Tibial nerve (tissue), 4 donors: ENCODE measurements around the gene PLD5. TPM values are rescaled to one million over a fixed set of nuclear protein-coding genes. Genes with fewer than 3 reads are reported as not detected.
"Not testable (repeated sequence)": the region's sequence is repeated elsewhere in the genome, so short reads cannot be mapped to it uniquely, and the experiment has no call there.

Experiments used
- DNase-seq, 2 donors: peaks; one replicate each; pipeline ENCODE4 v3.0.0-alpha.2; 2019; ENCODE audit warnings: low spot score in 2 of 2
- H3K27ac ChIP-seq, 4 donors: fragments of 200-600 bp; sonication (generic) in 3 of 4; one replicate each; pipeline ENCODE4 v1.5.1; 2017 to 2019; ENCODE audit warnings: mild to moderate bottlenecking in 1 of 4
- H3K27me3 ChIP-seq, 2 donors: fragments of 200-600 bp; sonication (generic) in 1 of 2; one replicate each; pipeline versions ENCODE4 v1.5.1 to v1.6.0; 2017 to 2019
- H3K36me3 ChIP-seq, 3 donors: fragments of 200-600 bp; sonication (generic); one replicate each; pipeline ENCODE4 v1.5.1; 2018 to 2019
- H3K4me1 ChIP-seq, 4 donors: fragments of 200-600 bp; sonication (generic) in 3 of 4; one replicate each; pipeline ENCODE4 v1.5.1; 2017 to 2019
- H3K4me3 ChIP-seq, 4 donors: fragments of 200-600 bp; sonication (generic) in 3 of 4; one replicate each; pipeline ENCODE4 v1.5.1; 2017 to 2019; ENCODE audit warnings: mild to moderate bottlenecking in 1 of 4, moderate library complexity in 1 of 4
- H3K9me3 ChIP-seq, 4 donors: fragments of 200-600 bp; sonication (generic) in 3 of 4; one replicate each; pipeline ENCODE4 v1.5.1; 2017 to 2019
- EP300 ChIP-seq, 2 donors: sonication (generic); formaldehyde crosslinking; IDR thresholded peaks; one replicate each; pipeline ENCODE4 v1.6.1; 2017; ENCODE audit warnings: antibody characterized with exemption in 2 of 2, mild to moderate bottlenecking in 1 of 2
- POLR2A ChIP-seq, 2 donors: fragments of 450-650 bp; IDR thresholded peaks; one replicate each; pipeline ENCODE4 v1.6.1; 2017; ENCODE audit warnings: antibody characterized with exemption in 2 of 2, mild to moderate bottlenecking in 2 of 2, moderate library complexity in 2 of 2
- WGBS, 2 donors: methylation state at CpG; one replicate each; pipeline ENCODE4 v1.1.5; 2018; 5-methylcytosine and 5-hydroxymethylcytosine counted together
- total RNA-seq, 4 donors: library from RNA; depleted of rRNA; stranded (reverse); fragments of >200 nt; gene quantifications; one replicate each; pipeline ENCODE4 v1.1.0, GENCODE V29; 2016
- TF ChIP-seq, protein P1 (sequence below), 5 experiments: fragments of 200-600 bp in 3 of 5; fragments of 450-650 bp in 2 of 5; sonication (generic) in 3 of 5; IDR thresholded peaks; one replicate each; pipeline ENCODE4 v1.5.1; 2016 to 2019; ENCODE audit warnings: antibody characterized with exemption in 5 of 5, mild to moderate bottlenecking in 3 of 5, moderate library complexity in 2 of 5

Gene PLD5
- total RNA-seq, 4 donors from 2014 or later = 0.21 to 0.59 TPM; not detected in 2

DNA sequence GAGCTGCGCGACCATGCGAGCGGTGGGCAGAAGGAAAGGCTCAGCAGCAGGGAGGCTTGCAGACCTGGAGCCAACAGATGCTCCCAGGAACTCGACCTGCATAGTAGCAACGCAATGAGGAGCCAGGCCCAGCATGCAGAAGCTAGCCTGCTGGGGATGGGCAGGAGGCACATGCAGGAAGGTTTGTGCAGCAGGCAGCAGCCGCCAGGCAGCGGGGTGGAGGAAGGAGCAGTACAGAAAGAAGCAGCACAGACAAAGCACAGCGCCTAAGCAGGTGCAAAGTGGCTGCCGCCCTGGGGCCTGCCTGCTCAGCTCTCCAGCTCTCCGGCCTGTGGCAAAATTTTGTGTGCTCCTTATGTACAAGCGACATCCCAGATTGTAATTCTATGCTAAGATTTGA, 312.1 kb downstream of the PLD5 start:
- TF ChIP-seq, protein P1, sequence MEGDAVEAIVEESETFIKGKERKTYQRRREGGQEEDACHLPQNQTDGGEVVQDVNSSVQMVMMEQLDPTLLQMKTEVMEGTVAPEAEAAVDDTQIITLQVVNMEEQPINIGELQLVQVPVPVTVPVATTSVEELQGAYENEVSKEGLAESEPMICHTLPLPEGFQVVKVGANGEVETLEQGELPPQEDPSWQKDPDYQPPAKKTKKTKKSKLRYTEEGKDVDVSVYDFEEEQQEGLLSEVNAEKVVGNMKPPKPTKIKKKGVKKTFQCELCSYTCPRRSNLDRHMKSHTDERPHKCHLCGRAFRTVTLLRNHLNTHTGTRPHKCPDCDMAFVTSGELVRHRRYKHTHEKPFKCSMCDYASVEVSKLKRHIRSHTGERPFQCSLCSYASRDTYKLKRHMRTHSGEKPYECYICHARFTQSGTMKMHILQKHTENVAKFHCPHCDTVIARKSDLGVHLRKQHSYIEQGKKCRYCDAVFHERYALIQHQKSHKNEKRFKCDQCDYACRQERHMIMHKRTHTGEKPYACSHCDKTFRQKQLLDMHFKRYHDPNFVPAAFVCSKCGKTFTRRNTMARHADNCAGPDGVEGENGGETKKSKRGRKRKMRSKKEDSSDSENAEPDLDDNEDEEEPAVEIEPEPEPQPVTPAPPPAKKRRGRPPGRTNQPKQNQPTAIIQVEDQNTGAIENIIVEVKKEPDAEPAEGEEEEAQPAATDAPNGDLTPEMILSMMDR (IDR thresholded peaks at IDR 0.05) = no peak
- TF ChIP-seq EP300 (IDR thresholded peaks at IDR 0.05) = no peak
- no peak for TF ChIP-seq POLR2A (IDR thresholded peaks at IDR 0.05)
- Histone ChIP-seq H3K9me3 (peaks cover 0 to 17% (median 0%) of the 10 kb centered on the region in 4 donors), H3K27me3 (no peaks in the 10 kb centered on the region), H3K27ac (no peak overlapping the region), H3K4me1 (no peaks in the 10 kb centered on the region), H3K4me3 (no peak overlapping the region), H3K36me3 (no peaks in the 10 kb centered on the region)
- 57 to 60% methylated on average over 12 of the region's 12 CpGs for WGBS, 2 donors
- DNase-seq = no peak

DNA sequence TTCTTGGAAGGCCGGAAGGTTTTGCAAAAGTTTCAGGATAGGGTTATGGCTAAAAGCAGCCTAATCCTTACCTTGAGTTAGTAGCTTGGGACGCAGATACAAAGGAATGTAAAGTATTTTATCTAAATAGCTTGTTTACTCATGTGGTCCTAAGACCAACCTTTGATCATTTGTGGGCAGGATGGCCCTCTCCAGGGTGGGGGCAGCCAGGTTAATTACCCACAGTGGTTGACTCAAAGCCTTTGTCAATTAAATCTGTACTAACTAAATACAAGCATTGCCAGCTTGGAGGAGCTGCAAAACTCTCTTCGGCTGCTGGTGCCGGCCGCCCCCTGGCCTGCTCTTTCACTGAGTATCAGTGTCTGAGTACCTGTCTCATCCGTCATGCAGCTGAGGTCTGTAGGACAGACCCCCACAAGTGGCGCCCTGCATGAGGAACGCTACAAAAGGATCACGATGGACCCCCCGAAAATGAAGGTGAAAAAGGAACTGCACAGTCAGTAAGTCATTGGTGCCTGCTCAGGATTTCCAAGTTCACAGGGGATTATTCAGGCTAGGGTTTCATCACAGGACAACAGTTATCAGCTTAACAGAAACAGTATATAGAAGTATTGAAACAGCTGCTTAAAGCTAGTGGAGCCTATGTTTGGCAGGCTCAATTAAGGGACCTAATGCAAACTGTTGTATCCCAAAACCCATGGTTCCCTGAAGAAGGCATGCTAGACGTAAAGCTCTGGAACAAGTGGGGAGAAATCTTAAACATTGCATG, 313.1 kb downstream of the PLD5 start:
- Histone ChIP-seq H3K27me3 (no peaks in the 10 kb centered on the region), H3K4me1 (no peaks in the 10 kb centered on the region), H3K9me3 (peaks cover 0 to 8% (median 0%) of the 10 kb centered on the region in 4 donors), H3K4me3 (no peak overlapping the region), H3K36me3 (no peaks in the 10 kb centered on the region), H3K27ac (no peak overlapping the region)
- WGBS, 2 donors = 68 to 77% methylated on average over 10 to 11 of the region's 11 CpGs
- no peak for DNase-seq
- TF ChIP-seq, protein P1 (IDR thresholded peaks at IDR 0.05) = no peak

DNA sequence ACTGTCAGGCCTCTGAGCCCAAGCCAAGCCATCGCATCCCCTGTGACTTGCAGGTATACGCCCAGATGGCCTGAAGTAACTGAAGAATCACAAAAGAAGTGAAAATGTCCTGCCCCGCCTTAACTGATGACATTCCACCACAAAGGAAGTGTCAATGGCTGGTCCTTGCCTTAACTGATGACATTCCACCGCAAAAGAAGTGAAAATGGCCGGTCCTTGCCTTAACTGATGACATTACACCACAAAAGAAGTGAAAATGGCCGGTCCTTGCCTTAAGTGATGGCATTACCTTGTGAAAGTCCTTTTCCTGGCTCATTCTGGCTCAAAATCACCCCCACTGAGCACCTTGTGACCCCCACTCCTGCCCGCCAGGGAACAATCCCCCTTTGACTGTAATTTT, 314.2 kb downstream of the PLD5 start:
- WGBS, 2 donors = 74 to 80% methylated on average over 7 of the region's 7 CpGs
- H3K27me3 ChIP-seq, H3K4me3 ChIP-seq, H3K27ac ChIP-seq, H3K4me1 ChIP-seq, H3K9me3 ChIP-seq, DNase-seq, H3K36me3 ChIP-seq: not testable (repeated sequence)

DNA sequence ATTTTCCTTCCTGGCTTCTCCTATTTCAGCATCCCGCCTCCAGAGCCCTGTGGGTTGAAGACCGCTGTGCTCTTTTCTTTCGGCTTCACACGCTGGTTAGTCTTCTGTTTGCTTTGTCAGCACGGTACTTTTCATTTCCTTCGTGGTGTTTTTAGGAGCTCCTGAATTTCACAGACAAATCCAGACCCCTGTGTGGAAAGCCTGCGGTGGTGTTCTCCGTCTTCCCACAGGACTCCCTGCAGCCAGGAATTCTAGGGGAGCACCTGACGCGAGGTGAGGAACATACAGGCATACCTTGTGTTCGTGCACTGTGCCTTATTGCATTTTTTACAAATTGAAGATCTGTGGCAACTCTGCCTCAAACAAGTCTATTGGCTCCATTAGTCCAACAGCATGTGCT, 315.4 kb downstream of the PLD5 start:
- H3K9me3 ChIP-seq = no peaks in the 10 kb centered on the region
- H3K36me3 ChIP-seq = no peaks in the 10 kb centered on the region
- no peaks in the 10 kb centered on the region for H3K27me3 ChIP-seq
- no peak for DNase-seq
- WGBS, 2 donors = 63 to 65% methylated on average over 11 of the region's 11 CpGs
- TF ChIP-seq EP300 (IDR thresholded peaks at IDR 0.05) = no peak
- TF ChIP-seq, protein P1 (IDR thresholded peaks at IDR 0.05) = no peak
- TF ChIP-seq POLR2A (IDR thresholded peaks at IDR 0.05) = no peak
- no peak overlapping the region for H3K4me3 ChIP-seq
- H3K27ac ChIP-seq = no peak overlapping the region
- H3K4me1 ChIP-seq = no peaks in the 10 kb centered on the region

DNA sequence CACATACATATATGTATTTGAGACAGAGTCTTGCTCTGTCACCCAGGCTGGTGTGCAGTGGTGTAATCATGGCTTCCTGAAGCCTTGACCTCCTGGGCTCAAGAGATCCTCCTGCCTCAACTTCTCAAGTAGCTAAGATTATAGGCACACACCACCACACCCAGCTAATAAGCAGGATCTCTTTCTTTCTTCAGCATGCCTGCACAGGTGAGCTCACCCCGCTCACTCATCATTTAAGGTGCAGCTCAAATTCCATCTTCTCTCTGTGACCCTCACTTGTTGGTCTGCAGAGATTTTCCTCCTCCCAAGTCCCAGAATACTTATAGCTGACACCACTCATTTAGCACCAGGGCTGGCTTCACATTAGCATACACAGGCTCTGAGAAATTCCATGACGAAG, 316.5 kb downstream of the PLD5 start:
- DNase-seq = no peak
- 89 to 92% methylated on average over 2 of the region's 2 CpGs for WGBS, 2 donors
- Histone ChIP-seq H3K27me3 (no peaks in the 10 kb centered on the region), H3K36me3 (no peaks in the 10 kb centered on the region), H3K4me3 (no peak overlapping the region), H3K27ac (no peak overlapping the region), H3K4me1 (no peaks in the 10 kb centered on the region), H3K9me3 (no peaks in the 10 kb centered on the region)
- TF ChIP-seq, protein P1 (IDR thresholded peaks at IDR 0.05) = no peak
- TF ChIP-seq POLR2A (IDR thresholded peaks at IDR 0.05) (no peak), EP300 (IDR thresholded peaks at IDR 0.05) (no peak)
